CMK (cell line): ENCODE data around the gene SPINK7.
"Not testable (repeated sequence)": the region's sequence is repeated elsewhere in the genome, so short reads cannot be mapped to it uniquely, and the experiment has no call there.

ENCODE experiments used
- DNase-seq: peaks from one replicate; pipeline ENCODE4 v3.0.0-alpha.2; 2010; ENCODE audit warnings: low read depth

SPINK7 gene

GRCh38 chr5:148312153-148312552 is at the start of gene SPINK7:
TSS of gene SPINK7 (plus strand) at chr5:148312423. CDS start at chr5:148312484, 61 bp downstream.
- no peak for DNase-seq

DNA sequence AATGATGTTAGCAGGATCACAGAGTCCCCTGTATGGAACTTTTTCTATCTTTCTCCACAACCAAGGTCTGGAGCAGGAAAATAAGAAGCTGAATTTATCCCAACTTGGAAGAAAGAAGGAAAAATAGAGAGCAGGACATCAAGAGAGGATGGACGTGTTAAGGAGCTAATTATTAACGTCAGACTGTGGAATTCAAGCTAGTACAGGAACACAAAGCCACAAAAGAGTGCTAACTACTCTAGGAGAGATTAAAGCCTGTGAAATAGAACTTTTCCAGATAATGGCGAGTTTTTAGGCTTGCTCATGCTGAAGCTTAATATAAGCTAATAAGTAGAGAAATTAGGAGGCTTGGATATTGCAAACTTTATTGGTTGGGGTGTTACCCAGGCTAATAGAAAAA is 44.3 kb upstream of the SPINK7 start:
- no peak for DNase-seq

- DNase-seq = no peak
Measured at GRCh38 chr5:148268566-148268965, 43.7 kb upstream of the SPINK7 start, which contains the start of gene SPINK13. TSS of gene SPINK13 (plus strand) at chr5:148268794. CDS start at chr5:148270073, 1,279 bp downstream.

DNA sequence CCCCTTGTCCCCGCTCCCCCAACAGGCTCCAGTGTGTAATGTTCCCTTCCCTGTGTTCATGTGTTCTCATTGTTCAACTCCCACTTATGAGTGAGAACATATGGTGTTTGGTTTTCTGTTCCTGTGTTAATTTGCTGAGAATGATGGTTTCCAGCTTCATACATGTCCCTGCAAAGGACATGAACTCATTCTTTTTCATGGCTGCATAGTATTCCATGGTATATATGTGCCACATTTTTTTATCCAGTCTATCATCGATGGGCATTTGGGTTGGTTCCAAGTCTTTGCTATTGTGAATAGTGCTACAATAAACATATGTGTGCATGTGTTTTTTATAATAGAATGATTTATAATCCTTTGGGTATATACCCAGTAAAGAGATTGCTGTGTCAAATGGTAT is 37.1 kb upstream of the SPINK7 start:
- DNase-seq = not testable (repeated sequence)

DNA sequence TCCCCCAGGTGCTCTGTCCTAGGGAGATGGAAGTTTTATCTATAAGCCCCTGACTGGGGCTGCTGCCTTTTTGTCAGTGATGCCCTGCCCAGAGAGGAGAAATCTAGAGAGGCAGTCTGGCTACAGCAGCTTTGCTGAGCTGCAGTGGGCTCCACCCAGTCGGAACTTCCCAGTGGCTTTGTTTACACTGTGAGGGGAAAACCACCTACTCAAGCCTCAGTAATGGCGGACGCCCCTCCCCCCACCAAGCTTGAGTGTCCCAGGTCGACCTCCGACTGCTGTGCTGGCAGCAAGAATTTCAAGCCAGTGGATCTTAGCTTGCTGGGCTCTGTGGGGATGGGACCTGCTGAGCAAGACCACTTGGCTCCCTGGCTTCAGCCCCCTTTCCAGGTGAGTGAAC is 31.3 kb upstream of the SPINK7 start:
- DNase-seq = not testable (repeated sequence)

GRCh38 chr5:148281336-148281735 is 30.9 kb upstream of the SPINK7 start:
- not testable (repeated sequence) for DNase-seq

GRCh38 chr5:148290271-148291195 is 21.7 kb upstream of the SPINK7 start:
- DNase-seq = no peak

GRCh38 chr5:148297731-148298130 is 14.5 kb upstream of the SPINK7 start:
- no peak for DNase-seq

- DNase-seq = no peak
Measured at GRCh38 chr5:148306446-148306845, 5.8 kb upstream of the SPINK7 start.

DNA sequence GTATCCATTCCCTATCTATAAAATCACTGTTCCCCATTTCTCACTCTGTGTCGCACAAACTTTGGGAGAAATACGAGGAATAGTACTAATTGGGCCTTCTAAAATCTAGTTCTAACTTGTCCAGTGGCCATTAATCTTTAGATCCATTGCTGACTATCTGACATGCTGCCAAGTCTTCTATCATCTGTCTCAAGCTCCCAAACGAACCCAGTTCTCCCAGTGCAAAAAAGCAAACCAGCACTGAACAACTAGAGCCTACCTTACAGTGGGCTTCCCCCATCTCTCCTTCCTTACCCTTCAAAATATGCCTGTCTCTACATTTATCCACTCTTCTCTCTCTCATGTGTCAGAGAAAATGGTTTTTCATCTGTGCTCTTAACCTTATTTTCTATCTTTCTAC is 3.2 kb upstream of the SPINK7 start:
- no peak for DNase-seq

DNA sequence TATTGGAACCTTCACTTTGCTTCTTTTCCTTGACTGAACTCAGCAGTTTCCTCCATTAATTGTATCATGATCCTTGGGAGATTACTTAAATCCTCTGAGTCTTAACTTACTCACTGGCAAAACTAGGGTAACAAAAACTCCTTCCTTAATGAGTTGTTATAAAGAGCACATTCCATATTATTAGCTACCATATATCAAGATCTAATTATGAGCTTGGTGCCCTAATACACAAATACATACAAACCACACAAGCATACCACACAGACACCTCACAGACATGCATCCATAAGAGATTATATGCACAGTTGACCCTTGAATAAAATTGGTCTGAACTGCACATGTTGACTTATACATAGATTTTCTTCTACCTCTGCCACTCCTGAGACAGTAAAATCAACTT is 2.5 kb upstream of the SPINK7 start:
- DNase-seq = no peak

- DNase-seq = no peak
Measured at GRCh38 chr5:148311484-148311883, 739 bp upstream of the SPINK7 start.

- no peak for DNase-seq
Measured at GRCh38 chr5:148314187-148314586, 2.0 kb downstream of the SPINK7 start.

DNA sequence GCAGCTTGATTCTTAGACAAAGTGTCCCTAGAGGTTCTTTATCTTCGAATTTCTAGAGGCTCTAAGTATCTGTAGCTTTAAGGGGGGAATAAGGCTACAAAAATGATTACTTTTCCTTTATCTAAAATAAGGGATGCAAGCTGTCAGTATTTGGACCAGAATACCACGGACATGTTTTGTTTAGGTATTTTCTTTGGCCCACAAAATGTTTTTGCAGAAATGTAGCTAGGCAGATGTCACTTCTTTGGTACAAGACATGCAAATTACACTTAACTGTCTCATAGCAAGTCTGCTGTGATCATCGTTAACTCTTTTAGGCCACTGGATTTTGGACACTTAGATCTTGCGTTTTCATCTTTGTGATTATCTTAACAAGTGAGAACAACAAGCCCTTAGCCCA is 2.5 kb downstream of the SPINK7 start:
- no peak for DNase-seq

DNA sequence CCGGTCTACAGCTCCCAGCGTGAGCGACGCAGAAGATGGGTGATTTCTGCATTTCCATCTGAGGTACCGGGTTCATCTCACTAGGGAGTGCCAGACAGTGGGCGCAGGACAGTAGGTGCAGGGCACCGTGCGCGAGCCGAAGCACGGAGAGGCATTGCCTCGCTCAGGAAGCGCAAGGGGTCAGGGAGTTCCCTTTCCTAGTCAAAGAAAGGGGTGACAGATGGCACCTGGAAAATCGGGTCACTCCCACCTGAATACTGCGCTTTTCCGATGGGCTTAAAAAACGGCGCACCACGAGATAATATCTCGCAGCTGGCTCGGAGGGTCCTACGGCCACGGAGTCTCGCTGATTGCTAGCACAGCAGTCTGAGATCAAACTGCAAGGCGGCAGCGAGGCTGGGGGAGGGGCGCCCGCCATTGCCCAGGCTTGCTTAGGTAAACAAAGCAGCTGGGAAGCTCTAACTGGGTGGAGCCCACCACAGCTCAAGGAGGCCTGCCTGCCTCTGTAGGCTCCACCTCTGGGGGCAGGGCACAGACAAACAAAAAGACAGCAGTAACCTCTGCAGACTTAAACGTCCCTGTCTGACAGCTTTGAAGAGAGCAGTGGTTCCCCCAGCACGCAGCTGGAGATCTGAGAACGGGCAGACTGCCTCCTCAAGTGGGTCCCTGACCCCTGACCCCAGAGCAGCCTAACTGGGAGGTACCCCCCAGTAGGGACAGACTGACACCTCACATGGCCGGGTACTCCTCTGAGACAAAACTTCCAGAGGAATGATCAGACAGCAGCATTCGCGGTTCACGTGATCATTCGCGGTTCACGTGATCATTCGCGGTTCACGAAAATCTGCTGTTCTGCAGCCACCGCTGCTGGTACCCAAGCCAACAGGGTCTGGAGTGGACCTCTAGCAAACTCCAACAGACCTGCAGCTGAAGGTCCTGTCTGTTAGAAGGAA is 8.1 kb downstream of the SPINK7 start:
- not testable (repeated sequence) for DNase-seq

GRCh38 chr5:148333262-148333849 is 21.1 kb downstream of the SPINK7 start:
- DNase-seq = no peak

DNA sequence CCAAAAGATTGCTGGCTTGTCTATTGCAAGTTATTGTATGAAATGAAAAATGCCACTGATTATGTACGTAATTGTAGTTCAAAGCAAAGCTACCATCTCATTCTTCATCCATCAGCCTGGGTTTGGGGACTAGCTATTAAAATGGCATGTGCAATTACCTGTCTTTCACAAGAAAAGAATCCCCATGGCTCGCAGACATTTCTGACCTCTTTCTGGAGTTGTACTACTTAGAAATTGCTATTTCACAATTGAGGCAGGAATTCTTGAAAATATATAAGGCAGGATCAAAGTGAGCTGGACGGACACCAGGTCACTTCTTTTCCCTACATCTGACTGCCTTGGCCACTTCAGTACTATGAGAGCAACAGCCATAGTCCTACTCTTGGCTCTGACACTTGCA is 23.0 kb downstream of the SPINK7 start, which contains the start of gene SPINK9:
TSS of gene SPINK9 (plus strand) at position 301 of the 400 bp plus-strand sequence. CDS start at position 356, 55 bp downstream.
- DNase-seq = no peak

- no peak for DNase-seq
Measured at GRCh38 chr5:148336704-148337435, 24.6 kb downstream of the SPINK7 start.

GRCh38 chr5:148342371-148343045 is 30.3 kb downstream of the SPINK7 start:
- DNase-seq = no peak

DNA sequence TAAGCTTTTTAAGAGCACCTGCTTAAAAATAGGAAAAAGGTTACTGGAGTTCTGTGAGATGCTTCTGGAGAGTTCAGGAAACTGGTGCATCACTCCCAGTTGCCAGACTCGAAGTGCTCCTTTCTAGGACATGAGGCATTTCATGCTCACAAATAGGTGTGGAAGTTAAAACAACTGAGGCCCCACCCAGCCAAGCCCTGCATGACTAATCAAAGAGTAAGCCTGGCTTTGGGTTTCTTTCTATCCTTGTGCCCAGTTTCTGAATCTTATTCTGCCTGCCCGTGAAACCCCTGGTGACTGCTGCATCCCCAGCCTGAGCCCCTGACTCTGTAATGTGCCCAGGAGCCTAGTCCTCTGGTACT is 30.8 kb downstream of the SPINK7 start:
- no peak for DNase-seq
